IMR-90 (cell line): ENCODE data around the gene RPL21. TPM values are rescaled to one million over a fixed set of nuclear protein-coding genes. Genes with fewer than 3 reads are reported as not detected.

Experiments
- ATAC-seq: fragments of 200-7000 bp; cut with Tn5 transposase; 2 replicates; pipeline ENCODE4 v1.9.1; 2020; ENCODE audit warnings: low read depth, mild to moderate bottlenecking, moderate library complexity
- BruUV-seq: library from RNA; stranded (reverse); fragments of 400-500 nt; replicated peaks from 2 replicates; lab custom pipeline; 2021; lab: Mats Ljungman, UMichigan
- CTCF ChIA-PET: fragments of 300-600 bp; formaldehyde crosslinking; extraction: SDS; loops from one replicate; lab custom pipeline; 2021; ENCODE audit warnings: antibody characterized with exemption; lab: Yijun Ruan, JAX
- POLR2A ChIA-PET: fragments of 300-600 bp; sonication (Branson Sonifier 250); formaldehyde crosslinking; loops from one replicate; lab custom pipeline; 2022; ENCODE audit warnings: antibody characterized with exemption; ENCODE audit not compliant: unreplicated experiment; lab: Charles Lee
- DNase-seq: peaks from one replicate; pipeline ENCODE4 v3.0.0; 2013
- H2AFZ ChIP-seq: replicated peaks from 2 replicates; pipeline ENCODE3; 2013; ENCODE audit warnings: low read length, mild to moderate bottlenecking; ENCODE audit not compliant: poor library complexity
- H2AK5ac ChIP-seq: 2 replicates; pipeline ENCODE4 v1.6.1; 2013; ENCODE audit warnings: low read depth, low read length, inconsistent platforms
- H2AK9ac ChIP-seq: replicated peaks from 2 replicates; pipeline ENCODE3; 2013; ENCODE audit warnings: mild to moderate bottlenecking, low read depth, low read length, moderate library complexity; ENCODE audit not compliant: poor library complexity
- H2BK120ac ChIP-seq: 2 replicates; pipeline ENCODE4 v1.6.1; 2013; ENCODE audit warnings: low read depth, low read length, inconsistent platforms
- H2BK15ac ChIP-seq: 3 replicates; pipeline ENCODE4 v1.6.1; 2013; ENCODE audit warnings: low read depth, low read length, inconsistent platforms
- H2BK20ac ChIP-seq: 2 replicates; pipeline ENCODE4 v1.6.1; 2013; ENCODE audit warnings: low read depth, mild to moderate bottlenecking, inconsistent platforms, low read length, moderate library complexity
- H2BK5ac ChIP-seq: 2 replicates; pipeline ENCODE4 v1.6.1; 2013; ENCODE audit warnings: mild to moderate bottlenecking, low read depth, low read length, inconsistent platforms; ENCODE audit not compliant: poor library complexity, severe bottlenecking
- H3K14ac ChIP-seq: replicated peaks from 2 replicates; pipeline ENCODE4 v1.6.1; 2013; ENCODE audit warnings: low read depth, low read length, inconsistent platforms
- H3K18ac ChIP-seq: 2 replicates; pipeline ENCODE4 v1.6.1; 2013; ENCODE audit warnings: low read depth, low read length, control low read depth
- H3K23ac ChIP-seq: 2 replicates; pipeline ENCODE4 v1.6.1; 2013; ENCODE audit warnings: low read depth, low read length, inconsistent platforms
- H3K27ac ChIP-seq: 2 replicates; pipeline ENCODE4 v1.5.1; 2013; ENCODE audit warnings: mild to moderate bottlenecking, control low read depth, low read length; ENCODE audit not compliant: insufficient read depth
- H3K27me3 ChIP-seq: 2 replicates; pipeline ENCODE4 v1.6.1; 2013; ENCODE audit warnings: low read length; ENCODE audit not compliant: control insufficient read depth, insufficient read depth
- H3K36me3 ChIP-seq: 2 replicates; pipeline ENCODE4 v1.6.1; 2013; ENCODE audit warnings: low read length, mixed read lengths; ENCODE audit not compliant: control insufficient read depth, insufficient read depth
- H3K4ac ChIP-seq: 2 replicates; pipeline ENCODE4 v1.6.1; 2013; ENCODE audit warnings: low read depth, low read length, inconsistent platforms
- H3K4me1 ChIP-seq: 2 replicates; pipeline ENCODE4 v1.6.1; 2013; ENCODE audit warnings: low read length, mixed read lengths; ENCODE audit not compliant: control insufficient read depth, insufficient read depth
- H3K4me2 ChIP-seq: 2 replicates; pipeline ENCODE4 v1.6.1; 2013; ENCODE audit warnings: low read depth, mild to moderate bottlenecking, control low read depth, low read length, moderate library complexity
- H3K4me3 ChIP-seq: 2 replicates; pipeline ENCODE4 v1.5.1; 2013; ENCODE audit warnings: low read depth, mild to moderate bottlenecking, control low read depth, low read length, moderate library complexity; ENCODE audit not compliant: insufficient read depth
- H3K56ac ChIP-seq: 2 replicates; pipeline ENCODE4 v1.6.1; 2013; ENCODE audit warnings: low read length, inconsistent platforms; ENCODE audit not compliant: insufficient read depth; ENCODE audit errors: extremely low read depth
- H3K79me1 ChIP-seq, 2 experiments: 2 replicates each; pipeline ENCODE4 v1.6.1; 2013; ENCODE audit warnings: low read length in 2 of 2, inconsistent platforms in 1 of 2, low read depth in 1 of 2
- H3K9ac ChIP-seq: 2 replicates; pipeline ENCODE4 v1.6.1; 2013; ENCODE audit warnings: low read depth, low read length, control low read depth
- H3K9me1 ChIP-seq: 2 replicates; pipeline ENCODE4 v1.6.1; 2013; ENCODE audit warnings: low read length, inconsistent platforms; ENCODE audit not compliant: insufficient read depth
- H3K9me3 ChIP-seq: 2 replicates; pipeline ENCODE4 v1.6.1; 2013; ENCODE audit warnings: low read length; ENCODE audit not compliant: control insufficient read depth, insufficient read depth
- H4K20me1 ChIP-seq: 2 replicates; pipeline ENCODE4 v1.6.1; 2013; ENCODE audit warnings: low read length, inconsistent platforms; ENCODE audit not compliant: insufficient read depth
- H4K5ac ChIP-seq: 2 replicates; pipeline ENCODE4 v1.6.1; 2013; ENCODE audit warnings: mild to moderate bottlenecking, low read depth, low read length, control low read depth
- H4K8ac ChIP-seq, 2 experiments: 2 replicates each; pipeline ENCODE4 v1.6.1; 2013; ENCODE audit warnings: low read depth in 2 of 2, low read length in 2 of 2, control low read depth in 1 of 2, inconsistent platforms in 1 of 2
- H4K91ac ChIP-seq: 2 replicates; pipeline ENCODE4 v1.6.1; 2013; ENCODE audit warnings: low read depth, low read length, inconsistent platforms; ENCODE audit not compliant: insufficient read depth
- BHLHE40 ChIP-seq: fragments of 150-350 bp; IDR thresholded peaks from 2 replicates; pipeline ENCODE4 v1.6.1; 2016; ENCODE audit warnings: mild to moderate bottlenecking, low read depth, low read length
- CHD1 ChIP-seq: IDR thresholded peaks from 2 replicates; pipeline ENCODE4 v1.6.1; 2012; ENCODE audit warnings: low read depth, low read length, improper control_type of control experiment
- CTCF ChIP-seq: conservative IDR thresholded peaks from 2 replicates; pipeline ENCODE4 v1.5.1; 2012; ENCODE audit warnings: mild to moderate bottlenecking, low read depth, low read length, improper control_type of control experiment
- ELK1 ChIP-seq: fragments of 150-350 bp; IDR thresholded peaks from 2 replicates; pipeline ENCODE4 v1.6.1; 2016; ENCODE audit warnings: low read depth, mild to moderate bottlenecking, low read length, moderate library complexity, borderline replicate concordance
- FOS ChIP-seq: fragments of 150-350 bp; IDR thresholded peaks from 2 replicates; pipeline ENCODE4 v1.6.1; 2016; ENCODE audit warnings: low read depth, low read length
- MAFK ChIP-seq: IDR thresholded peaks from 2 replicates; pipeline ENCODE4 v1.6.1; 2012; ENCODE audit warnings: low read depth, low read length, improper control_type of control experiment
- MAZ ChIP-seq: IDR thresholded peaks from 2 replicates; pipeline ENCODE4 v1.6.1; 2012; ENCODE audit warnings: low read depth, mild to moderate bottlenecking, low read length, improper control_type of control experiment, moderate library complexity, borderline replicate concordance
- MXI1 ChIP-seq: IDR thresholded peaks from 2 replicates; pipeline ENCODE4 v1.6.1; 2012; ENCODE audit warnings: low read depth, mild to moderate bottlenecking, low read length, moderate library complexity, borderline replicate concordance
- POLR2A ChIP-seq: IDR thresholded peaks from 2 replicates; pipeline ENCODE4 v1.6.1; 2012; ENCODE audit warnings: mild to moderate bottlenecking, low read depth, low read length
- RAD21 ChIP-seq: IDR thresholded peaks from 2 replicates; pipeline ENCODE4 v1.6.1; 2012; ENCODE audit warnings: low read length, improper control_type of control experiment
- RCOR1 ChIP-seq: IDR thresholded peaks from 2 replicates; pipeline ENCODE4 v1.6.1; 2012; ENCODE audit warnings: mild to moderate bottlenecking, low read length, improper control_type of control experiment; ENCODE audit not compliant: insufficient replicate concordance
- RFX5 ChIP-seq: IDR thresholded peaks from 2 replicates; pipeline ENCODE4 v1.8.0; 2012; ENCODE audit warnings: low read depth, mild to moderate bottlenecking, low read length, moderate library complexity
- SMC3 ChIP-seq: fragments of 150-350 bp; IDR thresholded peaks from 2 replicates; pipeline ENCODE4 v1.6.1; 2016; ENCODE audit warnings: low read depth, mild to moderate bottlenecking, antibody characterized with exemption, low read length, moderate library complexity
- USF2 ChIP-seq: fragments of 150-350 bp; IDR thresholded peaks from 2 replicates; pipeline ENCODE4 v1.6.1; 2017; ENCODE audit warnings: mild to moderate bottlenecking, antibody characterized with exemption, low read length, low read depth
- WGBS, 2 experiments: methylation state at CpG; one replicate each; pipeline versions ENCODE4 v1.1.5 to v1.1.7; 2013; ENCODE audit warnings: missing lambda C conversion rate in 2 of 2; ENCODE audit not compliant: insufficient read length in 1 of 2; ENCODE audit errors: extremely low coverage in 2 of 2; 5-methylcytosine and 5-hydroxymethylcytosine counted together
- dilution Hi-C: fragments of 300-500 bp; cut with HindIII; formaldehyde crosslinking; loops from one replicate; pipeline ENCODE4 v1.14.3; 2018; ENCODE audit warnings: low sequenced_read_pairs; ENCODE audit not compliant: unreplicated experiment
- in situ Hi-C: fragments of 300-500 bp; cut with MboI; formaldehyde crosslinking; loops from 3 replicates; pipeline ENCODE4 v1.14.3; 2019; ENCODE audit warnings: low sequenced_read_pairs, inconsistent platforms, mixed read lengths
- intact Hi-C: fragments of 100-400 bp; cut with micrococcal nuclease; formaldehyde crosslinking; loops from 2 replicates; pipeline ENCODE4 v1.10.0; 2022
- polyA plus RNA-seq, 3 experiments: library from polyadenylated mRNA; depleted of rRNA; stranded (reverse); fragments of >200 nt; gene quantifications; 2 replicates each; pipeline ENCODE4 v1.2.3, GENCODE V29; 2012; ENCODE audit warnings: low replicate concordance in 1 of 3
- total RNA-seq: library from RNA; depleted of rRNA; stranded (reverse); fragments of >200 nt; gene quantifications from 2 replicates; pipeline ENCODE4 v1.2.3, GENCODE V29; 2012

Gene RPL21
- total and polyA plus RNA-seq, 2 of the 4 experiments (the other 2 are of a cell fraction) = 912 to 1,160 TPM

DNA sequence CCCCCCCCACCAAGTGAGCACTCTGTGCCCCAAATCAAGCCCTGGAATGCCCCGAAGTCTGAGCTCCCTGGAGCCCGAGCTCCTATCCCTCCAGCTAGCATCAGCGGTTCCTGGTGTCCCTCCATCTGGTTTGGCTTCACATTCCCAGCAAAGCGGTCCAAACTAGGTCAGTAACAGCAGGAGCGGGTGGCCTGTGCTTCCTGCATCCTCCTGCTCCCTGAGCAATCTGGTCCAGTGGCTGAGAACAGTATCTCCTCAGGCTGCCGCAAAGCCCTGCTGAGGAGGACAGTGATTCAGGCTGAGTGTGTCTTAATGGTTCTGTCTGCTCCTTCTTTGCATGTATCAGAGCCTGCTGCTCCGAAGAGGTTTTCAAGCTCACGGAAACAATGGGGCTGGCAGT lies 45.1 kb downstream of the RPL21 start:
- no peak overlapping the region for H2BK20ac ChIP-seq
- no TSS peak for BruUV-seq
- H3K27me3 ChIP-seq = peaks cover 48% of the 10 kb centered on the region
- no peak overlapping the region for H2AK5ac ChIP-seq
- H3K4me3 ChIP-seq = no peak overlapping the region
- CTCF ChIA-PET = no interaction called here
- no peak overlapping the region for H4K5ac ChIP-seq
- H3K9me3 ChIP-seq = no peaks in the 10 kb centered on the region; the same call in 1 of the 2 replicates
- no peaks in the 10 kb centered on the region for H3K9me1 ChIP-seq
- H3K14ac ChIP-seq = no peak overlapping the region
- no peak overlapping the region for H3K4ac ChIP-seq
- H2BK15ac ChIP-seq = no peak overlapping the region
- dilution Hi-C loops (no loop called here), intact Hi-C loops (no loop called here), in situ Hi-C loops (no loop called here)
- H2BK120ac ChIP-seq = no peak overlapping the region
- no peak for TF ChIP-seq MAZ
- no peak for TF ChIP-seq FOS
- TF ChIP-seq BHLHE40 = no peak
- no peak for TF ChIP-seq MAFK
- TF ChIP-seq CTCF = no peak
- no peak for TF ChIP-seq POLR2A
- no peak for TF ChIP-seq USF2
- TF ChIP-seq CHD1 = no peak
- no peak for TF ChIP-seq ELK1
- TF ChIP-seq RFX5 = no peak
- TF ChIP-seq RCOR1 = no peak
- no peak for TF ChIP-seq RAD21
- no peak for TF ChIP-seq MXI1
- TF ChIP-seq SMC3 = no peak
- H3K56ac ChIP-seq = no peak overlapping the region
- no peak overlapping the region for H2AK9ac ChIP-seq
- H3K4me1 ChIP-seq = no peaks in the 10 kb centered on the region
- no peak overlapping the region for H4K8ac ChIP-seq
- no peaks in the 10 kb centered on the region for H3K36me3 ChIP-seq
- no peak for ATAC-seq
- no peak overlapping the region for H2AFZ ChIP-seq
- no peak overlapping the region for H3K23ac ChIP-seq
- no peak overlapping the region for H4K91ac ChIP-seq
- H3K4me2 ChIP-seq = no peak overlapping the region
- no peaks in the 10 kb centered on the region for H4K20me1 ChIP-seq
- POLR2A ChIA-PET = no interaction called here
- H2BK5ac ChIP-seq = no peak overlapping the region
- H3K18ac ChIP-seq = no peak overlapping the region
- no peak for DNase-seq
- H3K9ac ChIP-seq = no peak overlapping the region
- WGBS, 2 experiments = 83% methylated on average over 6 of the region's 8 CpGs; no CpG with 5 or more reads in 1 of the 2 experiments
- H3K79me1 ChIP-seq = no peaks in the 10 kb centered on the region
- H3K27ac ChIP-seq = no peak overlapping the region
